GM23248 (cell line): ENCODE results near the gene ZNF275.
"Not testable (repeated sequence)": the region's sequence is repeated elsewhere in the genome, so short reads cannot be mapped to it uniquely, and the experiment has no call there.

Experiments used
- EZH2 ChIP-seq: fragments of 200-600 bp; sonication (generic); IDR thresholded peaks from 2 replicates; pipeline ENCODE4 v1.6.1; 2018; ENCODE audit warnings: antibody characterized with exemption, mild to moderate bottlenecking; ENCODE audit not compliant: insufficient read depth, poor library complexity, severe bottlenecking
- EZH2phosphoT487 ChIP-seq: fragments of 200-600 bp; sonication (generic); IDR thresholded peaks from 2 replicates; pipeline ENCODE4 v1.6.1; 2018; ENCODE audit warnings: antibody characterized with exemption, moderate library complexity, mild to moderate bottlenecking, low read depth; ENCODE audit not compliant: insufficient read depth

- TF ChIP-seq EZH2phosphoT487, EZH2: not testable (repeated sequence)
Measured at GRCh38 chrX:153389460-153389768, 55.5 kb downstream of the ZNF275 start.
